Colonic mucosa (tissue), 4 donors: ENCODE measurements around the gene QPCT. TPM values are rescaled to one million over a fixed set of nuclear protein-coding genes. Genes with fewer than 3 reads are reported as not detected.

Experiments used
- DNase-seq: peaks from one replicate; pipeline ENCODE4 v3.0.0-alpha.2; 2020
- H3K27ac ChIP-seq: fragments of 200-600 bp; one replicate; pipeline ENCODE4 v1.8.0; 2021
- H3K27me3 ChIP-seq: fragments of 200-600 bp; one replicate; pipeline ENCODE4 v1.8.0; 2021
- H3K36me3 ChIP-seq: fragments of 200-600 bp; one replicate; pipeline ENCODE4 v1.8.0; 2021
- H3K4me1 ChIP-seq: fragments of 200-600 bp; one replicate; pipeline ENCODE4 v1.8.0; 2021; ENCODE audit warnings: mild to moderate bottlenecking
- H3K4me3 ChIP-seq: fragments of 200-600 bp; one replicate; pipeline ENCODE4 v1.8.0; 2021
- H3K9ac ChIP-seq, 2 donors: one replicate each; pipeline ENCODE4 v1.7.0; 2013; ENCODE audit warnings: control low read depth in 2 of 2, low read depth in 2 of 2, low read length in 2 of 2
- H3K9me3 ChIP-seq: fragments of 200-600 bp; one replicate; pipeline ENCODE4 v1.8.0; 2021
- intact Hi-C: fragments of 100-400 bp; cut with DNase I; formaldehyde crosslinking; loops from one replicate; pipeline ENCODE4 v1.14.1; 2022
- total RNA-seq, 2 donors: library from RNA; stranded (reverse); fragmentation: NEBNext Ultra II Directional in 1 of 2; extraction: Animal tissue kit (Norgen Biotek cat#: 25700) in 1 of 2; gene quantifications; one replicate each; pipeline ENCODE4 v1.2.1, GENCODE V29; 2021
- TF ChIP-seq, protein P1 (sequence below): fragments of 200-600 bp; IDR thresholded peaks from one replicate; pipeline ENCODE4 v1.8.0; 2022; ENCODE audit warnings: antibody characterized with exemption, mild to moderate bottlenecking
- donor health status: healthy.
- donor health status: DM: no; HTN: no; CAD: no.
- donor health status: DM: no; HTN: no; CAD: no.

Gene QPCT
- total RNA-seq, 2 donors from 2014 or later = 5.3 to 10.7 TPM

DNA sequence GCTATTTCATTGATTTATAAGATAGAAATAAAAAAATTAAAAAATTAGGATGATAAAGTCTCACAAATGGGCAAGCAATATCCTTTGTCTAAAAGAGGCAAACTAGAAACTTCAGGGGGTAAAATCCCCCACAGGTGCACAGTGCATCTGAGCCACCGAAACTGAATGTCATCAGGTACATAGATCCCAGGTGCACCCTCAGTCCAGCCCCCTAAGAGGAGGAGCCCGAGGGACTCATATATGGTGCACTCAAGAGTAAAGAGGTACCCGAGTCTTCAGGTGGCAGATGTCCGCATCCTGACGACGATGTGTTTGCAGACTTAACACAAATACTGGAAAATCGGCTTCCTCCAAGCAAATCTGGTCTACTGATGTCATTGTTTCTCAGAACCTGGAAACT, 11.3 kb downstream of the QPCT start:
- peaks cover under 1% of the 10 kb centered on the region for H3K4me1 ChIP-seq
- H3K36me3 ChIP-seq = no peaks in the 10 kb centered on the region
- no peak overlapping the region for H3K9ac ChIP-seq
- no peak overlapping the region for H3K27ac ChIP-seq
- H3K4me3 ChIP-seq = no peak overlapping the region
- H3K27me3 ChIP-seq = no peaks in the 10 kb centered on the region
- TF ChIP-seq, protein P1, sequence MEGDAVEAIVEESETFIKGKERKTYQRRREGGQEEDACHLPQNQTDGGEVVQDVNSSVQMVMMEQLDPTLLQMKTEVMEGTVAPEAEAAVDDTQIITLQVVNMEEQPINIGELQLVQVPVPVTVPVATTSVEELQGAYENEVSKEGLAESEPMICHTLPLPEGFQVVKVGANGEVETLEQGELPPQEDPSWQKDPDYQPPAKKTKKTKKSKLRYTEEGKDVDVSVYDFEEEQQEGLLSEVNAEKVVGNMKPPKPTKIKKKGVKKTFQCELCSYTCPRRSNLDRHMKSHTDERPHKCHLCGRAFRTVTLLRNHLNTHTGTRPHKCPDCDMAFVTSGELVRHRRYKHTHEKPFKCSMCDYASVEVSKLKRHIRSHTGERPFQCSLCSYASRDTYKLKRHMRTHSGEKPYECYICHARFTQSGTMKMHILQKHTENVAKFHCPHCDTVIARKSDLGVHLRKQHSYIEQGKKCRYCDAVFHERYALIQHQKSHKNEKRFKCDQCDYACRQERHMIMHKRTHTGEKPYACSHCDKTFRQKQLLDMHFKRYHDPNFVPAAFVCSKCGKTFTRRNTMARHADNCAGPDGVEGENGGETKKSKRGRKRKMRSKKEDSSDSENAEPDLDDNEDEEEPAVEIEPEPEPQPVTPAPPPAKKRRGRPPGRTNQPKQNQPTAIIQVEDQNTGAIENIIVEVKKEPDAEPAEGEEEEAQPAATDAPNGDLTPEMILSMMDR = no peak
- DNase-seq = no peak
- intact Hi-C loops = no loop called here
- H3K9me3 ChIP-seq = no peaks in the 10 kb centered on the region

- H3K9ac ChIP-seq = no peak overlapping the region
- H3K27me3 ChIP-seq = no peaks in the 10 kb centered on the region
- no peaks in the 10 kb centered on the region for H3K9me3 ChIP-seq
- intact Hi-C loops = no loop called here
- no peaks in the 10 kb centered on the region for H3K4me1 ChIP-seq
- H3K36me3 ChIP-seq = no peaks in the 10 kb centered on the region
- no peak overlapping the region for H3K4me3 ChIP-seq
- no peak overlapping the region for H3K27ac ChIP-seq
- TF ChIP-seq, protein P1 = no peak
- no peak for DNase-seq
Observed at GRCh38 chr2:37356299-37356698, 11.9 kb downstream of the QPCT start.

DNA sequence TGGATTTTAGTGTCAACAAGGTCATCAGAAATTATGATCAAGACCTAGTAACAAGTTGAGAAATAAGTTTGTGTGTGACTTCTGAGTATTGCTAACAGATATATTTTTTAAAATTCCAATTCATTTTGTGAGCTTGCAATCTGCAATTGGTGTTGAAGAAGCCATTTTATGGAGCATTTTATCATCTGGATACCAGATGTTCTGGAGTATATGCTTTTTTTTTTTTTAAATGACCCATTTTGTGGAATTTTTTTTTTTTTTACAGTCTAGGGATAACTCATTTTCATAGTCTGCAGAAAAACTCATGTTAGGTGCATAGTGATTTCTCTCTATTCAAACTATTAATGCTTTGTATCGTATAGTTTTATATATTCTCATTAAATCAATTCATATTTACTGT, 12.6 kb downstream of the QPCT start:
- Histone ChIP-seq H3K9me3 (no peaks in the 10 kb centered on the region), H3K9ac (no peak overlapping the region), H3K4me1 (no peaks in the 10 kb centered on the region), H3K4me3 (no peak overlapping the region), H3K27me3 (no peaks in the 10 kb centered on the region), H3K36me3 (no peaks in the 10 kb centered on the region), H3K27ac (no peak overlapping the region)
- TF ChIP-seq, protein P1 = no peak
- intact Hi-C loops = no loop called here
- DNase-seq = no peak

- Histone ChIP-seq H3K27ac (no peak overlapping the region), H3K4me1 (no peaks in the 10 kb centered on the region), H3K27me3 (no peaks in the 10 kb centered on the region), H3K36me3 (no peaks in the 10 kb centered on the region), H3K4me3 (no peak overlapping the region), H3K9ac (no peak overlapping the region), H3K9me3 (no peaks in the 10 kb centered on the region)
- peak; percentile 31 for DNase-seq
- intact Hi-C loops = no loop called here
- TF ChIP-seq, protein P1 = no peak
Observed at GRCh38 chr2:37357530-37357929, 13.1 kb downstream of the QPCT start.

DNA sequence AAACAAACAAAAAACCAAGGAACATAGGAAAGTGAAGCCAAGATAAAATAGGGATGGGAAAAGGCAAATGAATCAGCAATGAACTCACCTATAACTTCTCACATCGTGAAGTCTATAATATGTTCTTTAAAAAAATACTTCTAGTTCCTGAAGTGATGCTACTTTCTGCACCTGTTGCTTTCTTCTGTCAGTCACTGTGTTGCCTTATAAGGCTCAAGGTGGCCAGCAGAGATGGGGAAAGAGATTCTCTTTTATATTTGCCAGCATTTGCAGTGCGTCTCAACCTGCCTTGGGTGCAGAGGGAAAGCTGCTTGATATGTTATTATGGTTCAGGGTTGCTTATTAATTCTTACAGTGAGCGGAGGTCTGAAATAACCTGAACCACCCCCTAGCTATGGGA, 14.0 kb downstream of the QPCT start:
- no peaks in the 10 kb centered on the region for H3K4me1 ChIP-seq
- intact Hi-C loops = no loop called here
- no peak overlapping the region for H3K27ac ChIP-seq
- H3K36me3 ChIP-seq = no peaks in the 10 kb centered on the region
- no peaks in the 10 kb centered on the region for H3K9me3 ChIP-seq
- no peaks in the 10 kb centered on the region for H3K27me3 ChIP-seq
- DNase-seq = no peak
- TF ChIP-seq, protein P1 = no peak
- no peak overlapping the region for H3K4me3 ChIP-seq
- no peak overlapping the region for H3K9ac ChIP-seq
